Gastrocnemius medialis (tissue), 4 donors: Measurements from ENCODE around the gene OPCML.

Experiments used
- POLR2A ChIP-seq, 2 donors: fragments of 450-650 bp; IDR thresholded peaks; one replicate each; pipeline ENCODE4 v1.6.1; 2017; ENCODE audit warnings: antibody characterized with exemption in 2 of 2, mild to moderate bottlenecking in 2 of 2, moderate library complexity in 2 of 2
- TF ChIP-seq, protein P1 (sequence below), 5 experiments: fragments of 450-650 bp in 3 of 5; fragments of 200-600 bp in 2 of 5; sonication (generic) in 2 of 5; IDR thresholded peaks in 4 of 5; conservative IDR thresholded peaks in 1 of 5; 1 replicate in 4 of 5; 2 replicates in 1 of 5; pipeline ENCODE4 v1.5.1; 2016 to 2019; ENCODE audit warnings: antibody characterized with exemption in 5 of 5, mild to moderate bottlenecking in 3 of 5, moderate library complexity in 3 of 5

DNA sequence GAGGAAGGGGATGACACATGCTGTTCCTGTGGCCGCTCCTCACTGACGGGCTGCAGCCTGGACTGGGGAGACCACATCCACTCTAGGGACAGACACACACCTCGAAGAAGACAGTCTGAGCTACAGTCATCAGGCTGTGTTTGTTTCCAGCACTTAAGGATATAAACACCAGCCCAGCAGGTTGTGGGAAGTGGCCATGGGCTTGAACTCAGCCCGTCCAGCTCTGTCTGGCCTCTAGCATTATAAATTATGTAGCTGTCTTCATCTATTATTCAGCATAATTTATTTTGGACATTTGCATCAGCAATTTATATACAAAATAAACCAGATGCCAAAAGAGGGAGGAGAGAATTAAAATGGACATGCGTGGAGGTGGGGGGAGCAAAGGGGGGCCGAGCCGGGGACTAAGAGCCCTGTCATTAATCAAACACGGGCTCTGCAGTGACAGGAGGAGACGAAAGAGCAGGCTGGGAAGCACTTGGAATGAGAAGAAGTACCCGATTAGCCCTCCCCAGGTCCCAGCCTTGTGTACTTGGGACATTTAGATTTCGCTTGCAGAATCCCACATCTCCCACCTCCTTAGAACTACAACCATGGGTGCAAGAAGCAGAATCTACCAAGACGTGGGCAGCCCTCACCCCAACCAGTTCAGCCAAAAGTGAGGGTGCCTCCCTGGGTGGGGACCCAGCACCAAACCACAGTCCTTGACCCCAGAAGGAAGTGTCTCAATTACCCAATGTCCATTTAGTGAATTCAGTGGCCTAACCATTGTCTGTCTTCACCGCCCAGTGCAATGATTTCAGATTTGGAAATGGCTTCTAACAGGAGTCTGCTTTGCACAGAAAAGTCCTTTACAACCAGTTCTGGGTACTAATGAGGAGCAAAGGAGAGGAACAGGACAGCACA, 309.6 kb downstream of the OPCML start:
- TF ChIP-seq, protein P1, sequence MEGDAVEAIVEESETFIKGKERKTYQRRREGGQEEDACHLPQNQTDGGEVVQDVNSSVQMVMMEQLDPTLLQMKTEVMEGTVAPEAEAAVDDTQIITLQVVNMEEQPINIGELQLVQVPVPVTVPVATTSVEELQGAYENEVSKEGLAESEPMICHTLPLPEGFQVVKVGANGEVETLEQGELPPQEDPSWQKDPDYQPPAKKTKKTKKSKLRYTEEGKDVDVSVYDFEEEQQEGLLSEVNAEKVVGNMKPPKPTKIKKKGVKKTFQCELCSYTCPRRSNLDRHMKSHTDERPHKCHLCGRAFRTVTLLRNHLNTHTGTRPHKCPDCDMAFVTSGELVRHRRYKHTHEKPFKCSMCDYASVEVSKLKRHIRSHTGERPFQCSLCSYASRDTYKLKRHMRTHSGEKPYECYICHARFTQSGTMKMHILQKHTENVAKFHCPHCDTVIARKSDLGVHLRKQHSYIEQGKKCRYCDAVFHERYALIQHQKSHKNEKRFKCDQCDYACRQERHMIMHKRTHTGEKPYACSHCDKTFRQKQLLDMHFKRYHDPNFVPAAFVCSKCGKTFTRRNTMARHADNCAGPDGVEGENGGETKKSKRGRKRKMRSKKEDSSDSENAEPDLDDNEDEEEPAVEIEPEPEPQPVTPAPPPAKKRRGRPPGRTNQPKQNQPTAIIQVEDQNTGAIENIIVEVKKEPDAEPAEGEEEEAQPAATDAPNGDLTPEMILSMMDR (IDR thresholded peaks at IDR 0.05 in 4 of 5, conservative IDR thresholded peaks at IDR 0.05 in 1 of 5) = no peak
- TF ChIP-seq POLR2A (IDR thresholded peaks at IDR 0.05) = no peak
